NK-92 treated with Interleukin-12 subunit alpha and Interleukin-12 subunit beta, amount 100 ng/mL, for 24 hours (cell line): ENCODE measurements around the gene SYNDIG1.

Source experiments
- DNase-seq: peaks from one replicate; lab custom pipeline; 2025; lab: John Stamatoyannopoulos, UW

The SYNDIG1 gene

DNA sequence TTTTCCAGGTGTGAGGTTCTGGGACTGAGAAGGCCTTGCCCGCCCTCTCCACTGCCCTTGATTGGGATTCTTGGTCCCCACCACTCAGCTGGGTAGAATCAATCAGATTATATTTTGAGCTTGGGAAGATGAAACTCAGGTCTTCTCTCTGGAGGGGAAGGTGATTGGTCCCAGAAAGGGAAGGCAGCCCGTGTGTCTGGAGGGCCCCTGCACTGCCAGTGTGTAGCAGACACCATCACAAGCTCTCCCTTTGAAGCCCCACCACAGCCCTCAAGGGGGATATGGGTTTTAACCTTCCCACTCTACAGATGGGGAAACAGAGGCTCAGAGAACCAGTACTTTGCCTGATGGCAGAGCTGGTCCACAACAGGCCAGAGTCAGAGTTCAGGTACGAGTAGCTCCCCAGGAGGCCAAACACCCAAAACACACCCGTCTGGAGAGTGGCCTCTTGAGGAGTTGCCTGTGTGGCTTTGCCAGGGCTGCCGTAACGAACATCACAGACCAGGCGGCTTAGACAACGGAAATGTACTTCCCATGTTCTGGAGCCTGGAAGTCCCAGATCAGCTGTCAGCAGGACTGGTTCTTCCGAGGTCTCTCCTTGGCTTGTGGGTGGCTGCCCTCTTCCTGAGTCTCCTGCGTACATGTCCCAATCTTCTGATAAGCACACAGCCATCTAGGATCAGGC, 205.6 kb downstream of the SYNDIG1 start:
- no peak for DNase-seq

DNA sequence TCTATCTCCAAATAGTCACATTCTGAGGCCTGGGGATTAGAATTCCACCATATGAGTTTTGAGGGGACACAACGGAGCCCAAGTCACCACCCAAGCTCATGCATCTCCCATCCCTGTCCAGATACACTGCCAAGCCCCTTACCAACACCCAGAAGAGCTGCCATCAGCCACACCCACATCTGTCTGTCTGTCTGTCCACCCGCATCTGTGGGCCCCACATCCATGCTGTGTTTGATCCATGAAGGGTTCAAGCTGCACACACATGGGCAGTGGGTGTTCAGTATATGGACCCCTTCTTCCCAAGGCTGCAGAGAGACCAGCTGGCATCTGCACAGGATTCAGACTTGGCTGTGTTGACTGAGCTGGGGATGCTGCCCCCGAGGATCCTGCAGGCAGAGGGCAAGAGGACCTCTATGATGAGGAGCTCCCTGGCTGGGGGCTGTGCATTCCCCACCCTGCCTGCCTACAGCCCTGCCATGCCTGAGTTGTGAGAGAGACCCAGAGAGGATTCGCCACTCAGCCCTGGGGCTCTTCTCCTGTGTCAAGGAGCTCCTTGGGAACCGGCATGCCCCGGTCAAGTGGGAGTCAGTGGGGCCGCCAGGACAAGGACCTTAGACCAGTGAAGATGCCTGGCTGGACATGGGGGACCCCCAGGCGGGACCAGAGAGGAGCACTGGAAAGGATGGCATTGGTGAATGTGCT, 206.4 kb downstream of the SYNDIG1 start:
- no peak for DNase-seq

DNA sequence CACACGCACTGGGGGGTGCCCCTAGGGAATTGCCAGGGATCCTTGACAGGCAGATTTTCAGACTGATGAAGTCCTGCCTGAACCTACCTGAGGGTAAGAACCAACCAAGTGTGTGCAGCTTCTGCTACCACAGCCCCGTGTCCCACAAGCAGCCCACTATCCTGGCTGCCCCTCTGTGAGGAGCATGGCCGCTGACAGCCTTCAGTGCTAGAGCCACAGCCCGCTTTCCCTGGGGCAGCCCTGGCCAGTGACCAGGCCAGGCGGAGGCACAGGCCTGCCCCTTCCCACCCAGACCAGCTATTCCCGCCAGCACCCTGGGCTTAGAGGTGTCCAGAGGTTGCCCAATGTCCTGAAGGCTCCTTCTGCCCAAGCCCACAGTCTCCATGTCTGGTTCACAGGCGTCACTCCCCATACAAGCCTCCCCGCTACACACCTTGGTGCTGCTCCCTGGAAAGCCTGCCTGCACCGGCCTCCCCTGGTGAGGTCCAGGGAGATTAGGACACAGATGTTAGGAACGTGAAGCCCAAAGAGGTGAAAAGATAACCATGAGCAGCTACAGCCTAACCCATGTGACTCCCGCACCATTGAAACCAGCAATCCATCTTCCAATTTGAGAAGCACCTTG, 207.0 kb downstream of the SYNDIG1 start:
- no peak for DNase-seq

DNA sequence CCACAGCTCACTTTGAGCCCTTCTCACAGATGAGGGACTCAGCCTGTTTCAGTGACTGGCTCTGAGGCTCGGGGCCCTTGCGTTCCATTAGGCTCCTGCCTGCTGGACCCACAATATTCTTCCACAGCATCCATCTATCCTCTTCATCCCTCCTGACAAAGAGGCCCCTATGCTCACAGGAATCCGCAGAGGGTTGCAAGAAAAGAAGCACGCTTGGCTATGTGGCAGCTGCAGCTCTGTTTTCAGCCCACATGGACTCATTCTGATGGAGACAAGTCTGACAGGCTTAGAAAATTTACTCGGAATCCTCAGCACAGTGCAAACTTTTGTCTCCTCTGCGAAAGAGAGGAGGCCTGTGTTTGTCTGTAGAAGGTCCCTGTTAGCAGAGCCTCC, 207.5 kb downstream of the SYNDIG1 start:
- no peak for DNase-seq

DNA sequence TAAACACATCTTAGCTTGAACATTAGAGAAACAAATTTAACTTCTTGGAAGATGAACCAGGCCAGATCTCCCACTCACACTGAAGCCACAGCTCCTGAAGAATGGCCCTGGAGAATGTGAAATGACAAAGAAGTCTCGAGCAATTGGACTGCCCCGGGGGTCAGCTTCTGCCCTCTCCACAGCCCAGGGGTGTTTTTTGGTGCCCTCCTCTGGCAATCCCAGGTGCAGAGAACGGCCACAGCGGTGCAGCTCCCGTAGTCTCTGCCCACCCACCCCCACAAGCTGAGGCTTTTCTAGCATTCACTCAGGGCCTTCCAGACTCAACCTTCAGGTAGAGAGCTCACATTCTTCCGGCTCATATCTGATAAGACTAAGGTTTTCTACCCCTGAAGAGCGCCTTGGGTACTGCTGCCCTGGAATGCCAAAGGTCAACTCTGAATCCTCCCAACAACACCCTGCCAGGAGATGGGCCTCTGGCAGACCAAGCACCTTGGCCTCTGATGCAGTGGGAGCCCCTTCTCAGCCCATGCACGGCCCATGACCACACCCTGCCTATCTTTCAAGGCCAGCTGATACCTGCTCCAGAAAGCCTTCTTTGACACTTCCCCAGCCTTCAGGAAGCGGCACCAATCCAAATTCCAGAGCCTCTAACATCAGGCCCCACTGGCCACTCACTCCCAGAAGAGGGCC, 208.3 kb downstream of the SYNDIG1 start:
- no peak for DNase-seq

DNA sequence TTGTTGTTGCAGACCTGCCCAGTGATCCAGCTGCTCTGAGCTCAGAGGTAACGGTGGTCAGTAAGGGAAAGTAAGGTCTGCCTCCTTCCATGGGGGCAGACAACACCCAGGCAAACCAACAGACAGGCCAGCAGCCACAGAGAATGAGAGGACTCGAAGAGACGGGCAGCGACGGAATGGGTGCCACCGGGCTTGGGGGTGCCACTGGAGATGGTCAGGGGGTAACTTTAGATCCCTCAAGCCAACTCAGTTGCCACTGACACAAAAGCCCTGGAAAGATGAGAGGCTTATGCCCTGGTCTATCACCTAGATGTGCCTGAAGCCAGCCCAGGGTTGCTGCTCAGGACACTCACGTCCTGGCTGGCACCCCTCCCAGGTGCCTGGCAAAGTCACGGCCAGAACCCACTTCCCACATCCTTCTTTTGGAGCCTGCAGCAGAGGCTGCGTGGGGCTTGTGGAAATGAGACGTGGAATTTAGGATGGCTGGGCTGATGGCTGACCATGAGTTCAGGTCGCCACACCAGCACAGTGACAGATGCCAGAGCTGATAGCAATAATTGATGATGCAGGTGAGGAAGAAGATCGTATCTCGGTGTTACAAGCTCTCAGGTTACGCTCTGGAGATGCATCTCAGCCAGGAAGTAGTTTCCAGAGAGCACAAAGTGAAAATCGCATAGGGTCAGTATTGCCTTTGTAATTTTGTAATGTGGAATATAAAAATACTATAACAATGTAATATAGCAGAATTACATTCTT, 209.1 kb downstream of the SYNDIG1 start:
- no peak for DNase-seq

DNA sequence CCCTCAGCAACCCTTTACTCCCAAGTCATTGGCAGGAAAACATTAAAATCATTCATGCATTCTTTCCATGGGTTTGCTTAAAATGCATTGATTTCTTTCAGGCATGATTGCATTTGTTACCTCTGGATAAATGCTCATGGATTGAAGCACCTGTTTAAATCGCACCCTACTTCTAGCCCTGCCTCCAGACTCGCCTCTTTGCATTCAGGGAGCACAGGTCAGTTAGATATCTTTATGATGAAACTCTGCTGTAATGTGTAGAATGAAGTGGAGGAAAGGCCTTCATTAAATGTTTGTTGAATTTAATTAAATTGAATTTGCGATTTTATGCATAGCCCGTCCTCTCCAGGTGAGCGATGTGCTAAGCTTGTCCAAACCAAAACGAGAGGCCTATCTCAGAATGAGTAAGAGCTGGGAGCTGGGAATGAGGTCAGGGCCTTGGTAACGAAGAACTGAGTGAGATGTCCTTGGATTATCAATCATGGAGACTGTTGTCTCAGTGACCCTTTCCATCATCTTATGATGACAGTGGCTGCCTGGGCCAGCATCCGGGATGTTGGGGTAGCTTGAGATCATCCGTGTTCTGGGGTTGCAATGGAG, 210.1 kb downstream of the SYNDIG1 start:
- DNase-seq = no peak

DNA sequence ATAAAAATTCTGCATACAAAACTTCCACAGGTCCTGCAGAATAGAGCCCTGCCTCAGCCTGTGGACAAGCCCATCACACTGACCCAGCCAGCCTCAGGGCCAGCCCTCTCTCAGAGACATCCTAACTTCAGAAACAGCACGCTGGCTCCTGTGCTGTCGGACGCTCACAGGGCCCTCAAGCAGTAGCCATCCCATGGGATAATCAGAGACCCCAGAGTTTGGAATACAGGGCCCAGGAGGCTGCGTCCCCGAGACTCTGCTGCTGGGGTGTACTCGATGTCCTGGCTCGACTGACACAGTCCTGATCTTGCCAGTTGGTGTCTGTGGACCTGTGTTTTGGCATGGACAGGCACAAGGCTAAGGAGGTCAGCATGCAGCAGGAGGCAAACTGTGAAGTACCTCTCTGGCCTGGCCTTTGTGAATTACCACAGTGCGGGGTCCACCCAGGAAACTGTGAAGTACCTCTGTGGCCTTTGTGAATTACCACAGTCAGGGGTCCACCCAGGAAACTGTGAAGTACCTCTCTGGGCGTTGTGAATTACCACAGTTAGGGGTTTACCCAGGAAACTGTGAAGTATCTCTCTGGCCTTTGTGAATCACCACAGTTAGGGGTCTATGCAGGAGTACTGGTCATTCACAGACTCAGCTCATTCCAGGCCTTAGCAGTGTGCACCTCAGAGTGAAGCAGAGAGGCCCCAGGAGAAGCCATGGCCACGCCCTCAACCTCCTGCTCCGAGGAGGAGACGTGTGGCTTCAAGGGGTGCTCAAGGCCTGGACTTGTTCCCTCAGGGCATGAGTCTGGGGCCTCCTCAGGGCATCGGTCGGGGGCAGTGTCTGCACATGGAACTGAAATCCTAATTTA, 212.4 kb downstream of the SYNDIG1 start:
- no peak for DNase-seq

DNA sequence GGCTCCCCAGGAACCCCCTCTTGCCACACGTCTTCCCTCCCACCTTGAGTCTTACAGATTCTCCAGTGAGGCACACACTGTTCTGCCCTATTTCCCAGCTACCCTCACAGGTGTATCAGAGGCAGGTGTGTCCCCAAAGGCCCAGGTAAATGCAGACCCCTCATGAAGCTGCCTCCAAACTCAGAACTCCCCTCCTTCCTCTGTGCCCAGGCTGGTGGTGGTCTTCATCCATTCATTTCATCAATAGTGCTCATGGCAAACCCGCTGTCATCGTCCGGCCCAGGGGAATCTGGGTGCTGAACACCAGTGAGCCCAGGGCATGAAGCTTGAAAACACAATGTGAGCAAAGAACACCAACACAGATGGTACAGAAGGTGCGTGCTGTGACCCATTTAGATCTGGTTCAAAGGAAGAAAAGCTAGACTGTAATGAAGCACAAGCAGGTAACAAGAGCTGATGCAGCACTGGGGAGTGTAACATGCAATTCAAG, 213.1 kb downstream of the SYNDIG1 start:
- no peak for DNase-seq

DNA sequence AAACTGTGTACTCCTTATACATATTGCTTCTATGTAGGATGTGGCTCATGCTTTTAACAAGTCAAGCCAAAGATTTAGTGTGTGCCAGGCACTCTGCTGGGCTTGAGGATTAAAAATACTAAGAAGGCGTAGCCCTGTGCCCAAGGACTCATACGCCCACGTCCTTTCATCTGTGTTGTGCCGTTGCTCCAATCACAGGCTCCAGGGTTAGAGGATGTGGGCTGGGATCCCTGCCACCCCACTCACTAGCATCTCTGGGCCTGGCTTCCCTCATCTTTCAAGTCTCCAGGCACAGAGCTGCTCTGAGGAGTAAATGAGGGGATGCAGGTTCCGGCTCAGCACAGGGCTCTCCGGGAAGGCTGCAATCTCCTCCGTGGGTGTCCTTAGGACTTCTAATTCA, 214.2 kb downstream of the SYNDIG1 start:
- DNase-seq = no peak

DNA sequence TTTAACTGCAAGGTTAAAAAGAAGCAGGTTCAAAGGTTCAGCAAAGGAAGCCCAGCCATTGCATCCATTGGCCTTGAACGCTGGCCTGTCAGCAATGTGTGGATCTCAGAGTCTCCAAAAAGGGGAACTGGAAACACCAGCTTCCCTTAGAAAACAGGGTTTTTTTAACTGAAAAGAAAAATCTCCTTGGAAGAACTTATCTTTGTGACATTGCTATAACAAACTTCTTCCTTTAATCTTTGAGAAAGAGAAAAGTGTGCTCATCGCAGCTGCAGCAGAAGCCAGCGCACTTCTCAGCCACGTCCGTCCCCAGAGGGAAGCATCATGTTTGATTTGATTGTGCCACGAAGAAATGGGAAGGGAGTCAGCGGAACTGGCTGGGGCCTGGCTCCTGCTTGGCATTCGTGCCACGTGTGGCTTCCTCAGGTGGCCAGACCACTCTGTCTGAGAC, 215.0 kb downstream of the SYNDIG1 start:
- no peak for DNase-seq

DNA sequence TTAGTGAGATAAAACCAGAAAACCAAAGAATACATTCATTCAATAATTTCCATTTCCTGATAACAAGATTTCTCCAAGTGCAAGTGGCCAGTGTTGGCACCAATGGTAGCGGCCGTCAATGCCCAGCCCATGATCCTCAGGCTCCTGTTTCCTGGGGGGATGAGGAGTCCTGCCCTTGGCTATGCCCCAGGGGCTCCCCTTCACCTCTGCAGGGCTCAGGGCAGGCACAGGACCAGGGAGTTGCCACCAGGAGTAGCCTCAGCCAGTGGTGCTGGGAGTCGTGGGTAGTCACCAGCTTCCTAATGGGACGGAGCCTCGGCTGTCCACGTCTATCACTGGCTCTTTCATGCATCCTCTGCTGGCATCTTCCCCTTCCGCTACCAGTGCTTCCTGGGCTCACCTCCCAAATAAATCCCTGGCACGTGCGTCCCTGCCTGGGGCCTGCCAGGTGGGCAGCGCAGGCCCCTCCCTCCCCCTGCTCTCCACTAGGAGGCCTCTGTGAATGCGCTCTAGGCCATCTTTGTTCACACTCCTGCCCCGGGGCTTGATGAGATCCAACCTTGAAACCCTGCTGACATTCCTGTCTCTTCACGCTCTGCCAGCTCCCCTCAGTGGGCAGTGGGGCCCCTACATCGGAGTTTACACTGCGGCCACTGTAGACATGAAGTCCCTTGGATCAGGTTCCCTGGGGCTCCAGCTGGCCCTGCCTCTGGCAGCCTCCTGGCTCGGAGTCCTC, 215.7 kb downstream of the SYNDIG1 start:
- DNase-seq = no peak

DNA sequence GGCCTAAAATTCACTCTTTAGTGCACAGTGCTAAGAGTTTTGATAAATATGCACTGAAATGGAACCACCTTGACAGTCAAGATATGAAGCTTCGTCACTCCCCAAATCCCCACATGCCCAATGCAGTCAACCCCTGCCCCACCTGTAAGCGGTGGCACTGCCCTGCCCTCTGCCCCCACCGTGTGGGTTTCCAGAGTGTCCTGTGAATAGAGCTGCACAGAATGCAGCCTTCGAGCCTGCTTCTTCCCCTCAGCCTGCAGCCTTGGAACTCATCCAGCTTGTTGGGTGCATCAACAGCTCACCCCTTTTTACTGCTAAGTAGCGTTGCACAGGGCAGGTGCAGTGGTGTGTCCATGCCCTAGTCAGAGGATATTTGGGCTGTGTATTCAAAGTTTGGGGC, 216.3 kb downstream of the SYNDIG1 start:
- DNase-seq = no peak

DNA sequence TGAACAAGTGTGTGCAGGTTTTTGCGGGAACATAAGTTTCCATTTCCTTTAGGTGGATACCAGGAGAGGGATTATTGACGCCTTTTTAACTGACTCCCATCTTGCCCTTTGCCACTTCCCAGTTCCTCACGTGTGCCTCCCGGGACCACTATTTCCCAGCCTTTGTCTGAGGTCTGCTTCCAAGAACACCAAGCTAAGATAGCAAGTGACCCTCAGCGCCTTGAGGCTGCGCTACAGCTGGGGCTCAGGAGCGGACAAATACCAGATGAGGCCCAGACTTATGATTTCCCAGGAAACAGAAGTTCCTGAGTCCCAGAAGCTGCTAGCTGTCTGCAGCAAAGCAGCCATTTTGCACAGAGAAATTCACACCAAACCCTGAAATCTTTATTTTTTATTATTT, 216.7 kb downstream of the SYNDIG1 start:
- no peak for DNase-seq

DNA sequence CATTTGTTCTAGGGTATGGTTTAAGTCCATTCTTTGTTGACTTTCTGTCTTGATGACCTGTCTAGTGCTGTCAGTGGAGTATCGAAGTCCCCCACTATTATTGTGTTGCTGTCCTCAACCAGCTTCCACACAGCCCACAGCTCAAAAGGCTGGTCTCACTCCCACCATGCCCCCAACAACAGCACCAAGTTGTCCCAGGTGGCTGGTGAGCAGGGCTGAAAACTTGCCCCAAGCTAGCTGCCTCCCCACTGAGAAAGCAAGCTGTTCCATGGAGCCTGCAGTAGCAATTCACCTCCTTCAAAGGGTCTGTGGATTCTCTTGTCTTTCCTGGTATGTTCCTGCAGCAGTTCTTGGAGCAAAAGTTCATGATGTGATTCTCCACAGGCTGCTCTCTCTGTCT, 221.0 kb downstream of the SYNDIG1 start:
- DNase-seq = no peak

DNA sequence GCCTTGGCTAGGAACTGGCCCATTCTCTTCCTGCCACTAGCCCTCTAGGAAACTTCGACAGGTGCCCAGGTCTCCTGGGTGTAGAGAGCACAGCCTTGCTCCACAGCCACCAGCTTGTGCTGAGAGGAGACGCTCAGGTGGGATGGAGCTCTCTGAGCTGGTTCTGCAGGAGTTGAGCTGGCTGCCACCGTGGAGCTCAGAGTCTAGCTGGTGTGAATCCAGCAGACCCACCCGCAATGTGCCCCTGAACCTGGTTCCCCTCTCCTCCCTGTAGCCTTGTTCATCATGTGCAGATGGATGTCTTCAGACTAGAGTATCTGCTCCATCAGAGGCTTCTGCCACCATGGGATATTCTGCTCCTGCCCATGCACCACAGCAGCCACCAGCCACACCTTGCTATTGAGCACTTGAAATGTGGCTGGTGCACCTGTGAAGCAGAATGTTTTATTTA, 222.5 kb downstream of the SYNDIG1 start:
- DNase-seq = no peak

DNA sequence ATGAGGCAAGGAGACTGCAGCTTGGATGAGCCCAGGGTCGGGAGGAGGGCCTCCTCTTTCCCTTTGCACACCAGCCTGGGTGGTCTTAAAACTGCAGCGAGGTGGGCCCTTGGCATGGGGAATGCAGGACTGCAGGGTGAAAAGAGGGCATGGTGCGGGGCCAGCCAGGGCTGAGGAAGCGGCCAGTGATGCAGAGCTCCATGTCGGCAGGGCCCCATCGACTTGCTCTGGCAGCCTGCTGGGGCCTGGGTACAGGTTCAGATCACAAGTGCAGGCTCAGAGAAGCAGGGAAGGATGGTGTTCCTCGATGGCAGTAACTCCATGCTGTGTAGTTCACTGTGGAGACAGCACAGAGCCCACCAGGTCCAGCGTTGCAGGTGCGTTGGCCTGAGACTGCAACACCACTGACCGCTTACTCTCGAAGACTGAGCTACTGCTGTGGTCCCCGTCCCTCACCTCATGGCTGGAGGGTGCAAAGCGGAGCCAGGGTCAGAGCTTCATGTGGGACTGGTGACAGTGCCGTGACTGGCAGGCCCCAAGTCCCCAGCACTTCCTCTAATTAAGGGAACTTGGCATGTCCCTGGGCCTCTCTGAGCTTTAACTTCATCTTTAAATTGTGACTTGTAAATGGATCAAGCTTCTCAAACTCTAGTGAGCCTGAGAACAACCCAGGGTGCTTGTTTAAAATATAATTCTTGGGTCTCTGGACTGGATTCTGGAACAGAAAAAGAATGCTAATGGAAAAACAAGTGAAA, 223.2 kb downstream of the SYNDIG1 start:
- no peak for DNase-seq

DNA sequence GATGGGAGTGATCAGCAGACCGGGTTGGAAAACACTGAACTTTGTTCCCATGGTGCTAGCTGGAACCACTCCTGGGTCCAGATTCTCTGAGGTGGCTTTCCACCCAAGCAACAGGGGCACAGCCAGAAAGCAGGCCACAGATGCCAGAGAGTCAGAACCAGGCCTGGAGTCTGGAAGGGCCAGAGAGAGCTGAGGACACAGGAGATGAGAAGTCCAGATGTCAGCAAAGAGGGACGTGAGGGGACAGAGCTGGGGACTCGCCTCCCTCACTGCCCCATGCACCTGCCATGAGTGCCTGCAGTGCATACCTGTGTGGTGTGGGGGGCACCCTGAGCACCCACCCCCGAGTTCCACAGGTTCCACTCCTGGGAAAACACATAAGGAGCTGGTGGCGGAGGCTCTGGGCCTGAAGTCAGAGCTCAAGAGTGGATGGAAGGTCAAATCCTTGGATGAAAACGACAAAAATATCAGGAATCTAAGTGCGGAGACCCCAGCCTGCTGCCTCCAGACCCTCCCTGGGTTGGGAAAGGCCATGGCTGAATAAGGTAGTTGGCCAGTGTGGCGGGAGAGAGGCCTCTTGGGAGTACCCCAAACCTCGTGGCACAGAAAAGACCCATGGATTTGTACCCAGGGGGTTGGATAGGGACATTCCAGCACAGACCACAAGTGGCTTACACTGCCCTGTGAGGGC, 224.2 kb downstream of the SYNDIG1 start:
- DNase-seq = no peak
